ENCODE data around the gene PDE4D.

DNA sequence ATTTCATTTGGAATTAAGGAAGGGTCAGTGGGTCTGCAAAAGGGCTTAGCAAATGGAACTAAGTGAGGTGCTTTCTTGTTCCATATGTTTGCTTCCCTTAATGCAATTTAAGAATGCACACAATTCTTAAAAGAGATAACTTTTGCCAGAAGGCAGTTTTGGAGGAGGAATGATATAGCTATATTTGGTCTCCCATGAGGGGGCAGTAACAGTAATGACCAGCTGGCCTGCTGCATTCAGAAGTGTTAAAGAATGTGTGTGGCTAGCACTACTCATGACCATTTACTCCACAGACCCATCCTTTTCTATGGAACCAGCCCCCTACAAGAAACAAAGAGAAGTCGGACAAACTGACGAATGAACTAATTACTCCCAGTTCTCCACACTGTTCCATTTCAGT, 671.8 kb downstream of the PDE4D start:
- TF ChIP-seq CTCF (conservative IDR thresholded peaks at IDR 0.05; ENCODE audit: low read length) (no peak), EZH2phosphoT487 (IDR thresholded peaks at IDR 0.05; ENCODE audit: borderline replicate concordance, low read depth, low read length) (no peak)
